Uterus (tissue), 2 donors: ENCODE measurements around the gene PRPS1.

Source experiments
- POLR2A ChIP-seq, 2 donors: fragments of 450-650 bp; IDR thresholded peaks; one replicate each; pipeline ENCODE4 v1.6.1; 2016; ENCODE audit warnings: antibody characterized with exemption in 2 of 2, mild to moderate bottlenecking in 1 of 2, moderate library complexity in 1 of 2
- TF ChIP-seq, protein P1 (sequence below), 4 experiments: fragments of 200-600 bp in 2 of 4; fragments of 450-650 bp in 2 of 4; sonication (generic) in 2 of 4; IDR thresholded peaks; one replicate each; pipeline ENCODE4 v1.5.1; 2016 to 2019; ENCODE audit warnings: antibody characterized with exemption in 4 of 4, mild to moderate bottlenecking in 2 of 4, moderate library complexity in 1 of 4

DNA sequence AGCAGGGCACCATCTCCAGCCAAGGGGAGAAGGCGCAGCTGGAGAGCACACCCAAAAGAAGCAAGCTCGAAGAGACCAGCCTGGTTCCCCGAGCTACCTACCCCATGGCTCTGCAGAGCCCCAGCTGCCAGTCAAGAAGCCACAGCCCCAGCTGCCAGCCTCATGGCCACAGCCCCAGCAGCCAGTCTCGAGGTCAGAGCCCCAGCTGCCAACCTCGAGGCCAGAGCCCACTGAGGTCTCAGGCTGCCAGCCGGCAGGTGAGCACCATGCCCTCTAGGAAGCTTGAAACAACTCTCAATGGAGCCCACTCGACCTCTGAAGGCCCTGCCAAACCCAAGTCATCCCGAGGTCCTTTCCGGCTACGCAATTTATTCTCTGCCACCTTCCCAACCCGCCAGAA, 27.0 kb upstream of the PRPS1 start:
- TF ChIP-seq, protein P1, sequence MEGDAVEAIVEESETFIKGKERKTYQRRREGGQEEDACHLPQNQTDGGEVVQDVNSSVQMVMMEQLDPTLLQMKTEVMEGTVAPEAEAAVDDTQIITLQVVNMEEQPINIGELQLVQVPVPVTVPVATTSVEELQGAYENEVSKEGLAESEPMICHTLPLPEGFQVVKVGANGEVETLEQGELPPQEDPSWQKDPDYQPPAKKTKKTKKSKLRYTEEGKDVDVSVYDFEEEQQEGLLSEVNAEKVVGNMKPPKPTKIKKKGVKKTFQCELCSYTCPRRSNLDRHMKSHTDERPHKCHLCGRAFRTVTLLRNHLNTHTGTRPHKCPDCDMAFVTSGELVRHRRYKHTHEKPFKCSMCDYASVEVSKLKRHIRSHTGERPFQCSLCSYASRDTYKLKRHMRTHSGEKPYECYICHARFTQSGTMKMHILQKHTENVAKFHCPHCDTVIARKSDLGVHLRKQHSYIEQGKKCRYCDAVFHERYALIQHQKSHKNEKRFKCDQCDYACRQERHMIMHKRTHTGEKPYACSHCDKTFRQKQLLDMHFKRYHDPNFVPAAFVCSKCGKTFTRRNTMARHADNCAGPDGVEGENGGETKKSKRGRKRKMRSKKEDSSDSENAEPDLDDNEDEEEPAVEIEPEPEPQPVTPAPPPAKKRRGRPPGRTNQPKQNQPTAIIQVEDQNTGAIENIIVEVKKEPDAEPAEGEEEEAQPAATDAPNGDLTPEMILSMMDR (IDR thresholded peaks at IDR 0.05), result no peak
- no peak for TF ChIP-seq POLR2A (IDR thresholded peaks at IDR 0.05)
